Measurements from ENCODE around the gene HSPB8. TPM values are rescaled to one million over a fixed set of nuclear protein-coding genes. Genes with fewer than 3 reads are reported as not detected.

HSPB8 gene
- total RNA-seq, 4 donors from 2014 or later, result 13.1 to 23.9 (median 19.8) TPM

GRCh38 chr12:119229205-119229604 lies 50.5 kb downstream of the HSPB8 start:
- peaks cover 0 to 4% (median 0%) of the 10 kb centered on the region in 4 donors for H3K9me3 ChIP-seq
- no peak overlapping the region for H3K4me3 ChIP-seq
- no peak overlapping the region for H3K27ac ChIP-seq
- H3K27me3 ChIP-seq, result no peaks in the 10 kb centered on the region
- no peaks in the 10 kb centered on the region for H3K36me3 ChIP-seq
- H3K4me1 ChIP-seq, result no peaks in the 10 kb centered on the region
- 71 to 75% methylated on average over 2 of the region's 2 CpGs for WGBS, 2 donors
- TF ChIP-seq CTCF (IDR thresholded peaks at IDR 0.05) (no peak), EP300 (IDR thresholded peaks at IDR 0.05) (no peak), POLR2A (IDR thresholded peaks at IDR 0.05) (no peak)
- DNase-seq (ENCODE audit: low spot score in 2 of 2), result no peak

- WGBS, 2 donors, result 28 to 32% methylated on average over 9 of the region's 9 CpGs
- H3K27me3 ChIP-seq, result no peaks in the 10 kb centered on the region
- H3K27ac ChIP-seq, result no peak overlapping the region
- H3K4me1 ChIP-seq, result no peaks in the 10 kb centered on the region
- no peak for DNase-seq (ENCODE audit: low spot score in 2 of 2)
- TF ChIP-seq CTCF (IDR thresholded peaks at IDR 0.05) (no peak), EP300 (IDR thresholded peaks at IDR 0.05) (no peak), POLR2A (IDR thresholded peaks at IDR 0.05) (no peak)
- no peak overlapping the region for H3K4me3 ChIP-seq
- no peaks in the 10 kb centered on the region for H3K36me3 ChIP-seq
- peaks cover 0 to 4% (median 0%) of the 10 kb centered on the region in 4 donors for H3K9me3 ChIP-seq
These were observed 51.1 kb downstream of the HSPB8 start for GRCh38 chr12:119229837-119230236.

- H3K4me3 ChIP-seq, result no peak overlapping the region
- no peaks in the 10 kb centered on the region for H3K27me3 ChIP-seq
- TF ChIP-seq POLR2A (IDR thresholded peaks at IDR 0.05) (no peak), EP300 (IDR thresholded peaks at IDR 0.05) (no peak)
- 61 to 68% methylated on average over 5 of the region's 5 CpGs for WGBS, 2 donors
- DNase-seq (ENCODE audit: low spot score in 2 of 2), result no peak
- H3K4me1 ChIP-seq, result no peaks in the 10 kb centered on the region
- peaks cover 0 to 4% (median 0%) of the 10 kb centered on the region in 4 donors for H3K9me3 ChIP-seq
- no peak overlapping the region for H3K27ac ChIP-seq
- H3K36me3 ChIP-seq, result no peaks in the 10 kb centered on the region
These were observed 52.1 kb downstream of the HSPB8 start for GRCh38 chr12:119230807-119231206.

- WGBS, 2 donors, result 82 to 86% methylated on average over 4 of the region's 4 CpGs
These were observed 53.0 kb downstream of the HSPB8 start for GRCh38 chr12:119231774-119232173.

GRCh38 chr12:119235197-119235751 lies 56.5 kb downstream of the HSPB8 start:
- Histone ChIP-seq H3K27ac (no peak overlapping the region), H3K4me1 (no peaks in the 10 kb centered on the region), H3K9me3 (peaks cover 0 to 13% (median 0%) of the 10 kb centered on the region in 4 donors), H3K27me3 (no peaks in the 10 kb centered on the region), H3K4me3 (no peak overlapping the region), H3K36me3 (no peaks in the 10 kb centered on the region)
- no peak for DNase-seq (ENCODE audit: low spot score in 2 of 2)
- no peak for TF ChIP-seq CTCF (IDR thresholded peaks at IDR 0.05)
- TF ChIP-seq POLR2A (IDR thresholded peaks at IDR 0.05), result no peak
- TF ChIP-seq EP300 (IDR thresholded peaks at IDR 0.05), result no peak
- 56 to 64% methylated on average over 9 of the region's 9 CpGs for WGBS, 2 donors

More at GRCh38 chr12:119231774-119232173, 53.0 kb downstream of the HSPB8 start:
- DNase-seq (ENCODE audit: low spot score in 2 of 2), result no peak
- TF ChIP-seq POLR2A (IDR thresholded peaks at IDR 0.05) (no peak), CTCF (IDR thresholded peaks at IDR 0.05) (no peak), EP300 (IDR thresholded peaks at IDR 0.05) (no peak)
- Histone ChIP-seq H3K4me3 (no peak overlapping the region), H3K27ac (no peak overlapping the region), H3K27me3 (no peaks in the 10 kb centered on the region), H3K9me3 (peaks cover 0 to 4% (median 0%) of the 10 kb centered on the region in 4 donors), H3K4me1 (no peaks in the 10 kb centered on the region), H3K36me3 (no peaks in the 10 kb centered on the region)

All from tibial nerve (tissue), 4 donors.